Measurements from ENCODE around the gene KCNN3. TPM values are rescaled to one million over a fixed set of nuclear protein-coding genes. Genes with fewer than 3 reads are reported as not detected.

The KCNN3 gene
- total and polyA plus RNA-seq, 2 donors (not counting 1 experiment from before 2014, with no cell fraction given): 0.17 to 0.82 TPM

DNA sequence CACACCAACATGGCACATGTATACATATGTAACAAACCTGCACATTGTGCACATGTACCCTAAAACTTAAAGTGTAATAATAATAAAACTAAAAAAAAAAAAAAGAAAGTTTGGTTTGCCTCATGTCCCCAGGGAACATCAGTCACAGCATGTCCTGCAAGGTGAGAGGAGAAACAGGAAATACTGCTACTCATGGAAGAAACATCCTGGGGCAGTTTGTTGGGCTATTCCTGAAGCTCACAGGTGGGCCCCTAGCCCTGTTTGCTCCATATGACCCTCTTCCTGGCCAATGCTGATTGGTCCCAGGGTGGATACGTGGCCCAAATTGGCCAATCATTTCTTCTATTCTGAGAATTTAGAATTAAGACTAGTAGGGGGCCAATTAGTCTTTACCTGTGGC, 158.7 kb downstream of the KCNN3 start:
- Histone ChIP-seq H3K4me2 (replicated peaks; ENCODE audit: low read depth, low read length, poor library complexity, severe bottlenecking) (no peak overlapping the region), H3K79me2 (ENCODE audit: control insufficient read depth, insufficient read depth, low read length) (no peaks in the 10 kb centered on the region), H3K36me3 (replicated peaks in 1 of 2; ENCODE audit: control extremely low read depth in 1 of 2, control insufficient read depth in 1 of 2, extremely low read depth in 1 of 2, insufficient read depth in 2 of 2, low read length in 1 of 2) (no peaks in the 10 kb centered on the region), H3K9ac (ENCODE audit: low read length) (no peak overlapping the region), H3K27me3 (replicated peaks in 1 of 4; ENCODE audit: control extremely low read depth in 1 of 4, control insufficient read depth in 3 of 4, insufficient read depth in 4 of 4, low read length in 3 of 4) (no peaks in the 10 kb centered on the region), H3K4me1 (ENCODE audit: control insufficient read depth in 2 of 2, insufficient read depth in 2 of 2, low read length in 2 of 2) (no peaks in the 10 kb centered on the region), H4K20me1 (ENCODE audit: control insufficient read depth, insufficient read depth, low read length, poor library complexity, severe bottlenecking) (no peaks in the 10 kb centered on the region), H3K9me3 (ENCODE audit: control extremely low read depth in 1 of 3, control insufficient read depth in 2 of 3, insufficient read depth in 1 of 3, low read length in 2 of 3) (no peaks in the 10 kb centered on the region), H2AFZ (ENCODE audit: insufficient read depth, low read depth, low read length, poor library complexity, severe bottlenecking) (no peak overlapping the region), H3K4me3 (ENCODE audit: control extremely low read depth in 1 of 5, extremely low read depth in 1 of 5, insufficient read depth in 1 of 5, low read depth in 2 of 5, low read length in 4 of 5) (no peak overlapping the region), H3K27ac (ENCODE audit: low read length in 2 of 2) (no peak overlapping the region)
- ATAC-seq (ENCODE audit: low read depth): no peak
- no peak overlapping the region for H3K27ac Mint-ChIP-seq
- no peak for DNase-seq
- CTCF ChIA-PET: no interaction called here
- no CpG with 5 or more reads among the region's 1 CpG for WGBS (ENCODE audit: insufficient coverage)
- TF ChIP-seq, protein P1, sequence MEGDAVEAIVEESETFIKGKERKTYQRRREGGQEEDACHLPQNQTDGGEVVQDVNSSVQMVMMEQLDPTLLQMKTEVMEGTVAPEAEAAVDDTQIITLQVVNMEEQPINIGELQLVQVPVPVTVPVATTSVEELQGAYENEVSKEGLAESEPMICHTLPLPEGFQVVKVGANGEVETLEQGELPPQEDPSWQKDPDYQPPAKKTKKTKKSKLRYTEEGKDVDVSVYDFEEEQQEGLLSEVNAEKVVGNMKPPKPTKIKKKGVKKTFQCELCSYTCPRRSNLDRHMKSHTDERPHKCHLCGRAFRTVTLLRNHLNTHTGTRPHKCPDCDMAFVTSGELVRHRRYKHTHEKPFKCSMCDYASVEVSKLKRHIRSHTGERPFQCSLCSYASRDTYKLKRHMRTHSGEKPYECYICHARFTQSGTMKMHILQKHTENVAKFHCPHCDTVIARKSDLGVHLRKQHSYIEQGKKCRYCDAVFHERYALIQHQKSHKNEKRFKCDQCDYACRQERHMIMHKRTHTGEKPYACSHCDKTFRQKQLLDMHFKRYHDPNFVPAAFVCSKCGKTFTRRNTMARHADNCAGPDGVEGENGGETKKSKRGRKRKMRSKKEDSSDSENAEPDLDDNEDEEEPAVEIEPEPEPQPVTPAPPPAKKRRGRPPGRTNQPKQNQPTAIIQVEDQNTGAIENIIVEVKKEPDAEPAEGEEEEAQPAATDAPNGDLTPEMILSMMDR (IDR thresholded peaks at IDR 0.05): no peak
- TF ChIP-seq EZH2 (IDR thresholded peaks at IDR 0.05; ENCODE audit: borderline replicate concordance, insufficient read depth, low read depth, low read length, poor library complexity, severe bottlenecking): no peak
- no peak overlapping the region for H3K4me3 Mint-ChIP-seq
- H3K9me3 Mint-ChIP-seq (ENCODE audit: insufficient read depth): no peaks in the 10 kb centered on the region
- H3K4me1 Mint-ChIP-seq: no peaks in the 10 kb centered on the region
- peaks cover 13% of the 10 kb centered on the region for H3K27me3 Mint-ChIP-seq
- intact Hi-C loops (cut with micrococcal nuclease): no loop called here
- POLR2A ChIA-PET: no interaction called here

DNA sequence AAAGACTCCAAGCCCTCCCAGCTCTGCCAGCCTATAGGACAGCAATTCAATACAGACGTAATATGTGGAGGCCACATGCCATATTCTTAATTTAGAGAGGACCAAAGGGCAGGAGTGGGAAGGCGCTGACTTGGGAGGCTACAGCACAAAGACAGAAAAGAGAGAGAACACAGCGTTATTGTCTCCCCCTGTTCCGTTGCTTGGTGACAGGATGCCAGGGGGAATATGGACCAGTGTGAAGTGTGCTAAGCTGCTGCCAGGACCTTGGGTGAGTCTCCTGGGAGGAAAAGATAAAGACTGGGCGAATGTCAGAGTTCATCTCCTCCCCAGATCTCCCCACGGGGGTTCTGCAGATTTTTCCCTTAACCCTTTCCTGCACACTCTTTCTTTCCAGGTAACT, 160.0 kb downstream of the KCNN3 start:
- DNase-seq: no peak
- no peak for TF ChIP-seq EZH2 (IDR thresholded peaks at IDR 0.05; ENCODE audit: borderline replicate concordance, insufficient read depth, low read depth, low read length, poor library complexity, severe bottlenecking)
- TF ChIP-seq, protein P1 (IDR thresholded peaks at IDR 0.05): no peak
- Histone ChIP-seq H3K9me3 (ENCODE audit: control extremely low read depth in 1 of 3, control insufficient read depth in 2 of 3, insufficient read depth in 1 of 3, low read length in 2 of 3) (no peaks in the 10 kb centered on the region), H2AFZ (ENCODE audit: insufficient read depth, low read depth, low read length, poor library complexity, severe bottlenecking) (no peak overlapping the region), H3K36me3 (replicated peaks in 1 of 2; ENCODE audit: control extremely low read depth in 1 of 2, control insufficient read depth in 1 of 2, extremely low read depth in 1 of 2, insufficient read depth in 2 of 2, low read length in 1 of 2) (no peaks in the 10 kb centered on the region), H3K27ac (ENCODE audit: low read length in 2 of 2) (no peak overlapping the region), H3K9ac (ENCODE audit: low read length) (no peak overlapping the region), H3K4me2 (replicated peaks; ENCODE audit: low read depth, low read length, poor library complexity, severe bottlenecking) (no peak overlapping the region), H3K27me3 (replicated peaks in 1 of 4; ENCODE audit: control extremely low read depth in 1 of 4, control insufficient read depth in 3 of 4, insufficient read depth in 4 of 4, low read length in 3 of 4) (no peaks in the 10 kb centered on the region), H3K4me3 (ENCODE audit: control extremely low read depth in 1 of 5, extremely low read depth in 1 of 5, insufficient read depth in 1 of 5, low read depth in 2 of 5, low read length in 4 of 5) (no peak overlapping the region), H3K79me2 (ENCODE audit: control insufficient read depth, insufficient read depth, low read length) (no peaks in the 10 kb centered on the region), H3K4me1 (ENCODE audit: control insufficient read depth in 2 of 2, insufficient read depth in 2 of 2, low read length in 2 of 2) (no peaks in the 10 kb centered on the region), H4K20me1 (ENCODE audit: control insufficient read depth, insufficient read depth, low read length, poor library complexity, severe bottlenecking) (no peaks in the 10 kb centered on the region)
- Mint-ChIP-seq H3K27ac (no peak overlapping the region), H3K4me1 (no peaks in the 10 kb centered on the region), H3K27me3 (peaks cover 21% of the 10 kb centered on the region), H3K4me3 (no peak overlapping the region), H3K9me3 (ENCODE audit: insufficient read depth) (no peaks in the 10 kb centered on the region)
- ChIA-PET POLR2A (no interaction called here), CTCF (no interaction called here)
- intact Hi-C loops (cut with micrococcal nuclease): no loop called here
- 71% methylated on average over 6 of the region's 6 CpGs for WGBS (ENCODE audit: insufficient coverage)
- ATAC-seq (ENCODE audit: low read depth): no peak

All from B cell (primary cell).